NCI-H524 treated with DMSO at 0.1 percent for 48 hours (cell line): ENCODE results near the gene NINJ1.
"Not testable (repeated sequence)": the region's sequence is repeated elsewhere in the genome, so short reads cannot be mapped to it uniquely, and the experiment has no call there.

Experiments
- DNase-seq: peaks from one replicate; lab custom pipeline; 2025; lab: John Stamatoyannopoulos, UW

The NINJ1 gene

GRCh38 chr9:93118863-93119702 lies 15.0 kb downstream of the NINJ1 start:
- DNase-seq, result no peak

DNA sequence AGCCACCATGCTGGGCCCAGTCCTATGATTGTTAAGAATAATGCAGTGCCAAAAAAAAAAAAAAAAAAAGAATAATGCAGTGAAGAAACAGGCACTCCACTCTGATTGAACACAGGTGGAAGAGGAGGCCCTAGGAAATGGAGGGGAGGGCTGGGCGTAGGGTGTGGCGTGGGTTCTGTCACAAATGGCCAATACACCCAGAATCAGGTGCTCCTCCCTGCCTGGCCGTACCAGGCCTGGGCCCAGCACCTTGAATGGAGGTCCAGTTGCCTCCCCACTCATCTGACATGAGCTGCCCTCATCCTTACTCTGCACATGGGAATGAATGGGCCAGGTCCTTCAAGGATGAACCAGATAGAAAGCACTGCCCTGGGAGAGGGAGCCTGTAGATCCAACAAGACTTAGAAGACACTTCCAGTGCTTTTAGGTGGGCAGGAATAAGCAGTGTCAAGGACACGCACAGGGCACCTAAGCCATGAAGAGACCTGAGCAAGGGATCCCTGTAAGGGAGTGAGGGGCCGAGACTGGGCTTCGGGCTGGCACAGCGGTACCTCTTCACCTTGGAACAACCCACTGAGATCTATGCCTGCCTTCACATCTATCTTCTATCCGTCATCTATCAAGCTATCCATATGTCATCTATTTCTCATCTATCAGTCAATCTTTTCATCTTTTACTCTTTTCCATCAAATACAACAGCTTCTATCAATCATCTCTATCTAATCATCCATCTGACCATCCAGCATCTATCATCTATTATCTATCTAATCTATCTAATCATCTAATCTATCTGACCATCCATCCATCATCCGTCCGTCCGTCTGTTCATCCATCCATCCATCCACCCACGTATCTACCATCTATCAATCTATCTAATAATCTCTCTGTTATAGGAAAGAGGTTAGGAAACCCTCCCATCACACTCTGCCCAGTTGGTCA lies 15.9 kb downstream of the NINJ1 start:
- no peak for DNase-seq

- not testable (repeated sequence) for DNase-seq
Observed at GRCh38 chr9:93117521-93117920, 16.5 kb downstream of the NINJ1 start.

GRCh38 chr9:93116072-93116961 lies 17.7 kb downstream of the NINJ1 start:
- DNase-seq, result no peak

- DNase-seq, result no peak
Observed at GRCh38 chr9:93115486-93116071, 18.5 kb downstream of the NINJ1 start.

DNA sequence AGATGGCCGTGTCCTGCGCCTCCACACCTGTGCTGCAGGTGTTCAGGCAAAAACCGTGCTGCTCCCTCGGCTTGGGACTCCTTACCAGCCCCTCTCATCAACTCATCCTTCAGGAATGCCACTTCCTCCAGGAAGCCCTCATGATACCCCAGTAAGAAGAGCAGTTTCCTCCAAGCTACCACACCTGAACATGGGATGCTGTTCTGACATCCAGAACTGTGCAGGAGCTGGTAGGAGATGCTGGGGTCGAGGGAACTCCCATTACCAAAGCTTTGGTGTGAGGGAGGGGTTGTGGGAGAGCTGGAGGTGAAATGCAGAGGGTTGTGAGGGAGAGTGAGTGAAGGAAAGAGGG lies 19.1 kb downstream of the NINJ1 start:
- DNase-seq, result no peak

DNA sequence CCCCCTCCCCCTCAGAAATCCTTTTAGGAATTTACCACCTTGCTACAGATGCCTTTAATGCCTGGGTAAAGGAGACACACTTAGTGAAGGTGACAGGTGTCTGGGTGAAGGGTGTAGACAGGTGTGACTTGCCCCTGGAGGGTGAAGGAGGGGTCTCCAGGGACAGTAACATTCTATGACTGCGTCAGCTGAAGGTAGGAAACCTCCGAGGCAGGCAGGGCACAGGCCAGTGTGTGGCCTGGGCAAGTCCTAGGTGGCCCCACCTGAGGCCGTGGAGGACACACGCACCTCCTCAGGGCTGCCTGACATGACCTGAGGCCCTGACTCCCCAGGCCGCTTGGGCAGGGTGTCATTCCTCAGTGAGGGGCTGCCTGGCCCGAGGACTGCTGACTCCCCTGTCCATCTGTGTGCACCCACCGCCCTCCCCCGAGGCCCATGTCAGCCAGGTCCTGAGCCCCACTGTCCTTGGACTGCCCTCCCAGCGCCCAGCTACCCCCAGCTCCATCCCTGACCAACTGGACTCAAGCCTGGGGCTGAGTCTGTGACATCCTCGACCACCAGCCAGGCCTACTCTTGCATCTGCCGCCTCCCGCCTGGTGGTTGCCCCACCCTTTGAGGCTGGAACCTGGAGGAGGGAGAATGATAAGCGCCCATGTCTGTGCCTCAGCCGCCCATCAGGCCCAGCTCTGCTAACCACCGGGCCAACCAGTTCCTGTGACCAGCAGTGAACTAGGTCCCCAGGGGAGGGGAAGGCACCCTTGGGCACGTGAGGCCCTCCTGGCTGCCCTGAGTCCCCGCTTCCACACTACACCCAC lies 19.7 kb downstream of the NINJ1 start:
- no peak for DNase-seq

DNA sequence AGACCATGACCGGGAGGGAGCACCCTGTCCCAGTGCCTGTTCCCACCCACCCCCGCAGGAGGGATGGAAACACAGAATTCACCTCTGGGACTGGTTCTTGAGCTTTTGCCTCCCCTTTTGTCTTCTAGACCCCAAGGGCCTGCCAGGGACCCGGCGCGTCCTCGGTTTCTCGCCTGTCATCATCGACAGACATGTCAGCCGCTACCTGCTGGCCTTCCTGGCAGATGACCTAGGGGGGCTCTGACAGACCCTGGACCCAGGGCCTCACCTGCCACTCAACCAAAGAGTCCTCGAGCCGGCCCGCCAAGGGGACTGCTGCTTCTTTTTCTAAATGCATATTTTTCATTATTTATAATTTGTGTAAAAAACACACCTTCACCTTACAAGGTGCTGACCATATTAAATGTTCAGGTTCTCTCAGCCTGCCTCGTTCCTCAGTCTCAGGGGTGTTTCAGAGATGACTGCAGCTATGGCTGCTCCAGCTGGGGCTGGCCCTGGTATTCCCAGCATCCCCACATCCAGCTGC lies 21.1 kb downstream of the NINJ1 start:
- DNase-seq, result no peak

GRCh38 chr9:93112116-93112863 lies 21.8 kb downstream of the NINJ1 start:
- DNase-seq, result no peak

GRCh38 chr9:93111371-93112115 lies 22.5 kb downstream of the NINJ1 start:
- no peak for DNase-seq

- no peak for DNase-seq
Observed at GRCh38 chr9:93111001-93111370, 23.1 kb downstream of the NINJ1 start.

GRCh38 chr9:93110311-93110855 lies 23.7 kb downstream of the NINJ1 start:
- DNase-seq, result no peak

- no peak for DNase-seq
Observed at GRCh38 chr9:93108291-93109041, 25.6 kb downstream of the NINJ1 start.

DNA sequence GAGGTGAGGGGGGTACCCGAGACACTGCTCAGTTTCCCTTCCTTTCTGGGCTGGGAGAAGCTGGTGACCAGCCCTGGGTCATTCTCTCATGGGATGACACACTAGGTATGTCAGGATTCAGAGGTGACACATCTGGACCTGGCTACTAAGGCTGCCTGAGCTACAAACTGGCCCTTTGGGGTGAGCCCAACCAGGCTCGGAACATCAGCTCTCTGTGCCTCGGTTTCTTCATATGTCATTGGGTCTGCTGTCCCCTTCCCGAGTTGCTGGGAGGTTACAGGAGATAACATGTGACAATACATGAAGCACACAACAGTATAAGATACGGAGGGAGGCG lies 26.3 kb downstream of the NINJ1 start:
- DNase-seq, result no peak

GRCh38 chr9:93107151-93107824 lies 26.8 kb downstream of the NINJ1 start:
- no peak for DNase-seq

DNA sequence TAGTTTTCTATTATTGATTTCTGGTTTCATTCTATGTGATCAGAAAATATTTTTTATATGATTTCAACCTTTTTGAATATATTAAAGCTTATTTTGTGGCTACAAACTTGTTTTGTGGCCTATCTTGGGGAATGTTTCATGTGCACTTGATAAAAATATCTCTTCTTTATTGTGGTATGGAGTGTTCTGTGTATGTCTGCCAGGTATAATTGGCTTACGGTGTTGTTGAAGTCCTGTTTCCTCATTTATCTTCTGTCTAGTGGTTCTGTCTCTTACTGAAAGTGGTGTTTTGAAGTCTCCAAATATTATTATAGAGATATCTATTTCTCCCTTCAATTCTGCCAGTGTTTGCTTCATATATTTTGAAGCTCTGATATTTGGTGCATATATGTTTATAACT lies 28.4 kb downstream of the NINJ1 start:
- no peak for DNase-seq

- DNase-seq, result not testable (repeated sequence)
Observed at GRCh38 chr9:93101086-93101485, 33.0 kb downstream of the NINJ1 start.

- no peak for DNase-seq
Observed at GRCh38 chr9:93100276-93100636, 33.8 kb downstream of the NINJ1 start.
